NCI-H510A treated with DMSO at 0.1 percent for 48 hours (cell line): ENCODE results near the gene BCAS3.
"Not testable (repeated sequence)": the region's sequence is repeated elsewhere in the genome, so short reads cannot be mapped to it uniquely, and the experiment has no call there.

Experiments used
- DNase-seq: peaks from one replicate; lab custom pipeline; 2025; lab: John Stamatoyannopoulos, UW

The BCAS3 gene

DNA sequence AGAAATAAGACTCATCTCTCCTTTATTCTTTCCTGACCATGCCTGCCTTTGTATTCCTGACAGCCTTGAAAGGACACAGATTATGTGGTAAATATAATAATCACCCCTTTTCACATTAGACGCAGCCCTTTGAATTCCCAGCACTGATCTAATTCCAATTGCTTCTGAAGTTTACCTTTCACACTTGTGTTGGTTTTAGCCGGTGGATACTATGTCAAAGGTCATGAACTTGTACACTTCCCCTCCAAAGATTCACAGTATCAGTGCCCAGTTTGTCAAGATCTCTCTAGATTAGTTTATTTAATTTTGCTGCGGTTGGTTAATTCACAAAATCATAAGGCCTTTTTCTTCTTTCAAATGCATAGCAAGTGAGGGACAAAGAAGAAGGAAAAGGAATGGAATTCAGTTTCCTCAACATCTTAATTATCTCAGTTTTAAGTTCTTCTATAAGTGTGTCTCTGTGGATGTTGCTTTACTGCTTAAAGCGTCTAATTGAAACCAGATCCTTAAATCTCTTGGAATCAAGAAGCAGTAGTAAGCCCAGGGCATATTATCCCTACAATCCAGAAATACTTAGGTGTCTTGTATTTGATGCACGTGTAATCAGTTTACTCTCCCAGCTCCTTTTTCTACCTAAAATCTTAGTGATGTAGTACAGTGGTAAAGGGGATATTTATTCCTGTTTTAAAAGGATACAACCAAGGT lies 547.7 kb downstream of the BCAS3 start:
- DNase-seq: no peak

- no peak for DNase-seq
These were observed 550.2 kb downstream of the BCAS3 start for GRCh38 chr17:61227866-61228265.

GRCh38 chr17:61230461-61230860 lies 552.8 kb downstream of the BCAS3 start:
- no peak for DNase-seq

- DNase-seq: no peak
These were observed 553.5 kb downstream of the BCAS3 start for GRCh38 chr17:61230972-61231820.

- no peak for DNase-seq
These were observed 555.2 kb downstream of the BCAS3 start for GRCh38 chr17:61232871-61233270.

DNA sequence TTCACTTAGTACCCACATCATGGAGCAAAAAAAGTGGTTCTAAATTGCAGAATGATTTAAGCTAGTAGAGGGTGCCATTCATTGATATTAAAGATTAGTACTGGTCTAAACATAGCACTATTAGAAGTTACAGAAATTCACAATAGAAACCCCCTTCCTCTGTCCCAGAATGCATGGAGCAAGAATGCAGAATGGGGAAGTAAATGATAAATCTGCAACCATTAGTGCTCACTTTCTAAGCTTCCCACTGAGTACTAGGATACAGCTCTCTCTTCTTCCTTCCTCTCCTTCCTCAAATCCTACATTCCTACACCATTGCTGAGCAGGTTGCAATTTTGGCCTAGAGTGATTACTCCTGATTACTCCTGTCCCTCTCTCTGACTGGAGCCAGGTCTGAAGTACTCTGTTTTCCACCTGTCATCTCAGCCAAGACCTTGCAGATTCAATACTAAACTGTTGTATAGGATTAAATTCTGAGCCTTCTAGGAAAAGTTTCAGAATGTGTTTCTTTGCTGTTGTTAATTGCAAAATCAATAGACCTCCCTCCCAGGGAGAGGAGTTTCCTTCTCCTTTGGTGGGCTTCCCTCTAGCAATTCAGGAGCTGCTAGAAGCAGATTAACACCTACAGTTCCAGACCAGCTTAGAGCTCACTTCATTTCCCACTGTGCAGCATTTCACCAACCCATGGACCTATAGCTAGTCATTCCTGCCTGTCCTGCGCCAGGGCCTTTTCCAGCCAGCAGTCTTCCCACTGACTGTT lies 556.5 kb downstream of the BCAS3 start:
- no peak for DNase-seq

DNA sequence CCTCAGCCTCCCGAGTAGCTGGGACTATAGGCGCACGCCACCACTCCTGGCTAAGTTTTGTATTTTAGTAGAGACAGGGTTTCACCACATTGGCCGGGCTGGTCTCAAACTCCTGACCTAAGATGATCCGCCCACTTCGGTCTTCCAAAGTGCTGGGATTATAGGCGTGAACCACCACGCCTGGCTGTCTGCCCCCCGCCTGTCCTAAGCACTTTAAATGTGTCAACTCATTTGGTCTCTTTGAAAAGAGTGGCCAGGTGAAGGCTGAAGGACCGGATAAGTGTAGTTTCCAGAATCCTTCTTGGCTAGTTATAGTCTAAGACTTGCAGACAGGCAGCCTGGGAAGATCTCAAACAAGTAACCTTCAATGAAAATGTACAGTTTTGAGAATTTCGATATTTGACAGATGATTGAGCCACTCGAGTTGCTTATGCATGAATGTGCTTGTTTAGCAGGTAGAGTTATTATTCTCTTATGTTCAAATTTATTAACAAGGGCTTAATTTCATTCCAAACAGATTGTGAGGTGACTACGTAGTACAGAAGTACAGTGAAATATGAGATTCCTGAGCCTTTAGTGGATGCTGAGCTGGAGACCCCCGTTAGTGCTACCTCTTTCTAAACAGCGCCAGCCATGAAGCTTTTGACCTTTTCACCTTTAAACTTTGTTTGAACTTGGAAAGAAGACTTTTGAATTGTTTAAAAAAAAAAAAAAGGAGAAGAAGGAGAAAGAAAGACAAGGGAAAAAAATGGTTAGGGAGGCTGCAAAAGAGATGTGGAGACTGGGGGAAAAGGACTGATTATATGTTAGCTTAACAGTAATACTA lies 557.6 kb downstream of the BCAS3 start:
- no peak for DNase-seq

DNA sequence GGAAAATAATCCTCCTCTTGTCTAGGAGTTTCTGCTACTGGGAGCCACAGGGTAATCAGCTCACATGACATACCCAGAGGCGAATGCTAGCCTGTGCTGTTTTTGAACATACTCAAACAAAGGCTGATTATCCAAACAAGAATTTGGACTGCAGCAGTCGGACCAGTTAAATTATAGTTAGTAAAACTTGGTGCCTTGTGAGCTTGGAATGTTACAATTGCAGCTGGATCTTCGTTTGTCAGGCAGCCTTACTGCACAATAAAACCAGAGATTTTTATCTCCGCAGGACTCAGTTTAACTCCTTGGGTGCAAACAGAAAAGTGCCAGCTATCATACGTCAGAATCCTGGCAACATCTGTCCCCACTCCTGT lies 558.2 kb downstream of the BCAS3 start:
- DNase-seq: no peak

DNA sequence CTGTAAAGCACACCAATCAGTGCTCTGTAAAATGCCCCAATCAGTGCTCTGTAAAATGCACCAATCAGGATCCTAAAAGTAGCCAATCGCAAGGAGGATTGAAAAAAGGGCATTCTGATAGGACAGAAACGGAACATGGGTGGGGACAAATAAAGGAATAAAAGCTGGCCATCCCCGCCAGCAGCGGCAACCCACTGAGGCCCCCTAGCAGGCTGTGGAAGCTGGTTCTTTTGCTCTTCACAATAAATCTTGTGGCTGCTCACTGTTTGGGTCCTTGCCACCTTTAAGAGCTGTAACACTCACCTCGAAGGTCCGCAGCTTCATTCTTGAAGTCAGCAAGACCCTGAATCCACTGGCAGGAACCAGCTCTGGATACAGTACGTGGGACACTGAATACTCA lies 559.6 kb downstream of the BCAS3 start:
- no peak for DNase-seq

DNA sequence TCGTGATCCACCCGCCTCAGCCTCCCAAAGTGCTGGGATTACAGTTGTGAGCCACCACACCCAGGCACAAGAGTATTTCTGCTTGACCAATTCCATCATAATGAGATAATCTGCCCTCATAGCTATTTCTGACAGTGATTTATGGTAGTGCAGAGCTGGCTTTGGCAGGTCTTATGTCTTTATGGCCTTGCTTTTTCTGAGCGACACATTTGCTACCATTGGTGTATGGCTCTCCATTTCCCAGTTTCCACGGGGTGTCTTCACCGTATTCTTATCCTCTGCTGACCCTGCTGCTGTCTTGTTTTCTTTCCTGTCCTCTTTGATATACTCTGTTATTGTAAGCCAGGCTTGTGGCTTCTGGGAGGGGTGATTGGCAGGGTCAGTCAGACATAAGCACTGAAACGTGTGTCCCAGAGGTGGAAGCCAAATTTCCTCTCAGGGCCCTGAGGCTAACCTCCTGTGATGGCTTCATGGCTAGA lies 560.8 kb downstream of the BCAS3 start:
- no peak for DNase-seq

DNA sequence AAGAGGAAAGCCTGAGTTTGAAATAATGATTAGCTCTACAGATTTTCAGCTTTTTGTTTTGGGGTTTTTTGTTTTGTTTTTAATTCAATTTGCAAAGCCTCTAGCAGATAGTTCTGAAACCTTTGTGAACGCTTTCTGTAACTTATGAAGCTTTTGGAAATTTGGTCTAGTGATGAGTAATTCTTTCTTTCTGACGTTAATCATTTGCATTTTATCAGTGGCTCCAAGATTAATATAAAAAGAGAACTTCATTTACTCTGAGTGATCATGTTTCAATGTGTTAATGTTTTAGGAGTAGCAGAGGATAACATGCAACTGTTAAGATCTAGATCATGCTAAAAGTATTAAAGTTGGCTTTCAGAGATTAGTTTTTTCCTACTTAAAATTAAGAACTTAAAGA lies 561.7 kb downstream of the BCAS3 start:
- no peak for DNase-seq

- DNase-seq: no peak
These were observed 562.3 kb downstream of the BCAS3 start for GRCh38 chr17:61239953-61240352.

GRCh38 chr17:61240851-61241468 lies 563.3 kb downstream of the BCAS3 start:
- DNase-seq: no peak

DNA sequence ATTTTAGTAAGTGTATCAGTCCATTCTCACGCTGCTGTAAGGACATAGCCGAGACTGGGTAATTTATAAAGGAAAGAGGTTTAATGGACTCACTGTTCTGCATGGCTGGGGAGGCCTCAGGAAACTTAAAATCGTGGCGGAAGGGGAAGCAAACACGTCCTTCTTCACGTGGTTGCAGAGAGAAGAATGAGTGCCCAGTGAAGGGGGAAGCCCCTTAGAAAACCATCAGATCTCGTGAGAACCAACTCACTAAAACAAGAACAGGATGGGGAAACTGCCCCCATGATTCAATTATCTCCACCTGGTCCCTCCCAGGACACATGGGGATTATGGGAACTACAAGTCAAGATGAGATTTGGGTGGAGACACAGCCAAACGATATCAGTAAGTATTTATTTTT lies 567.3 kb downstream of the BCAS3 start:
- DNase-seq: not testable (repeated sequence)

DNA sequence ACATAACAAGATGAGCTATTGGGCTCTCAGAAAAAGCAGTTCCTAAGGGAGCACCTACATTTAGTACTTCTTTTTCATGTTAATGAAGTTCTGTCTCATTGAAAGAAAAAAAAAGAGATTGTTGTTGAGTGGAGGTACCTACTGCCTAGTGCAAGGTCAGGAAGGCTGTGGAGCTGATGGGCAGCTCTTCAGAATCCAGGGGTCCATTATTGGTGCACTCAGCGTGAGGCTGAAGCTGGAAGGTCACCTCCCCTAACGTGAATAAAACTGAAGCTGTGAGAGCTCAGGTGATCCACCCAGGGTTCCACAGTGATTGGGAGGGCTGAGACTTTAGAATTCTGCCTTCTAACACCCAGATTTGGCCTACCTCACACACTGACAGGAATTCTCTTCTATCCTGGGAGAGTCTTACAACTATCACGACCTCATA lies 568.1 kb downstream of the BCAS3 start:
- no peak for DNase-seq

DNA sequence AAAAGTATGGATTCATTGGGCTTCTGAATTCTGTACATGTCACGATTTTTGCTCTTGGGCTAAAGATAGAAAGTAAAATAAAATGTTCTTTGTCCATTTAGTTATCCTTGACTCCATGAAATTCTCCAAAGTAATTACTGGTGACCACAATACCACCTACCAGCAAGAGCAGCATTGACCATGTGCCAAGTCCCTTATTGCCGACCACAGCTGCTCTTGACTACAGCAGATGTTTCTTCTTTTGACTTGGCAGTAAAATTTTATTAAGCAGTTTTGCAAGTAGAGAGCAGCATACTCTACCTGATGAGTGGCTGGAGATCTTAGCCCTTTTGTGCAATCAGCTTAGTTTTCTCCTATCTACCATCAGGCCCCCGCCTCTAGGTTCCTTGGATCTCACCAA lies 569.8 kb downstream of the BCAS3 start:
- no peak for DNase-seq

- DNase-seq: no peak
These were observed 570.7 kb downstream of the BCAS3 start for GRCh38 chr17:61248399-61248798.

GRCh38 chr17:61249649-61250299 lies 572.1 kb downstream of the BCAS3 start:
- DNase-seq: no peak

- no peak for DNase-seq
These were observed 572.8 kb downstream of the BCAS3 start for GRCh38 chr17:61250335-61250890.
